Activated T-helper 1 cell treated with anti-CD3 and anti-CD28 coated beads, Interleukin-12 subunit alpha, Interleukin-12 subunit beta, Interleukin-2, Interleukin-4 antibody, amounts not matched to agents 30 ng/mL and 10 ng/mL and 1 ng/mL, durations not matched to agents 14 hours and 24 hours and 36 hours (primary cell): ENCODE data around the gene SPDYE2B. TPM values are rescaled to one million over a fixed set of nuclear protein-coding genes. Genes with fewer than 3 reads are reported as not detected.
A peak's percentile ranks its signal among the peaks of the same experiment; 100 is the strongest.
"Not testable (repeated sequence)": the region's sequence is repeated elsewhere in the genome, so short reads cannot be mapped to it uniquely, and the experiment has no call there.

Experiments used
- DNase-seq: peaks from one replicate; pipeline ENCODE4 v3.0.0; 2021; ENCODE audit warnings: low spot score
- H3K27ac Mint-ChIP-seq: one replicate; pipeline ENCODE4 v1.8.0; 2021; ENCODE audit warnings: mild to moderate bottlenecking, mixed read lengths
- H3K27me3 Mint-ChIP-seq: one replicate; pipeline ENCODE4 v1.8.0; 2022; ENCODE audit warnings: mild to moderate bottlenecking, moderate library complexity, mixed read lengths; ENCODE audit not compliant: insufficient read depth
- H3K36me3 Mint-ChIP-seq: one replicate; pipeline ENCODE4 v1.8.0; 2021; ENCODE audit warnings: low read depth, mixed read lengths
- H3K4me1 Mint-ChIP-seq: one replicate; pipeline ENCODE4 v1.8.0; 2021; ENCODE audit warnings: low read depth, mixed read lengths
- H3K4me3 Mint-ChIP-seq: one replicate; pipeline ENCODE4 v1.8.0; 2021; ENCODE audit warnings: mild to moderate bottlenecking, moderate library complexity, mixed read lengths
- H3K9me3 Mint-ChIP-seq: one replicate; pipeline ENCODE4 v1.8.0; 2021; ENCODE audit warnings: mixed read lengths
- intact Hi-C: fragments of 100-400 bp; cut with micrococcal nuclease; formaldehyde crosslinking; loops from one replicate; pipeline ENCODE4 v1.15.1; 2024
- total RNA-seq: library from RNA; stranded (reverse); gene quantifications from 2 replicates; pipeline ENCODE4 v1.2.3, GENCODE V29; 2022

Gene SPDYE2B
- total RNA-seq, 1 donor from 2014 or later = not detected

- intact Hi-C loops = not testable (repeated sequence)
These were observed 17.4 kb downstream of the SPDYE2B start for GRCh38 chr7:102667523-102667922.

GRCh38 chr7:102671166-102671955 is 21.2 kb downstream of the SPDYE2B start, which contains the start of gene POLR2J2:
Gene POLR2J2, minus strand, starts transcription at chr7:102671663. Its CDS starts 62 bp downstream, at chr7:102671601.
- DNase-seq = peak; percentile 25
- H3K36me3 Mint-ChIP-seq, H3K9me3 Mint-ChIP-seq, intact Hi-C loops, H3K4me1 Mint-ChIP-seq, H3K27ac Mint-ChIP-seq, H3K4me3 Mint-ChIP-seq, H3K27me3 Mint-ChIP-seq: not testable (repeated sequence)

More at GRCh38 chr7:102667523-102667922, 17.4 kb downstream of the SPDYE2B start:
- not testable (repeated sequence) for H3K27ac Mint-ChIP-seq, H3K4me1 Mint-ChIP-seq, DNase-seq, H3K4me3 Mint-ChIP-seq, H3K27me3 Mint-ChIP-seq, H3K36me3 Mint-ChIP-seq, H3K9me3 Mint-ChIP-seq

- H3K9me3 Mint-ChIP-seq, H3K27me3 Mint-ChIP-seq, H3K4me3 Mint-ChIP-seq, intact Hi-C loops, H3K27ac Mint-ChIP-seq, H3K4me1 Mint-ChIP-seq, DNase-seq, H3K36me3 Mint-ChIP-seq: not testable (repeated sequence)
These were observed 21.8 kb downstream of the SPDYE2B start for GRCh38 chr7:102671956-102672307.

GRCh38 chr7:102673447-102674067 is 23.4 kb downstream of the SPDYE2B start:
- not testable (repeated sequence) for H3K27ac Mint-ChIP-seq, DNase-seq

GRCh38 chr7:102675545-102675944 is 25.4 kb downstream of the SPDYE2B start:
- DNase-seq, H3K4me3 Mint-ChIP-seq, H3K27me3 Mint-ChIP-seq, H3K27ac Mint-ChIP-seq, H3K36me3 Mint-ChIP-seq, H3K9me3 Mint-ChIP-seq, intact Hi-C loops, H3K4me1 Mint-ChIP-seq: not testable (repeated sequence)

More at GRCh38 chr7:102673447-102674067, 23.4 kb downstream of the SPDYE2B start:
- H3K27me3 Mint-ChIP-seq, intact Hi-C loops, H3K4me1 Mint-ChIP-seq, H3K9me3 Mint-ChIP-seq, H3K4me3 Mint-ChIP-seq, H3K36me3 Mint-ChIP-seq: not testable (repeated sequence)

- H3K4me3 Mint-ChIP-seq, H3K9me3 Mint-ChIP-seq, intact Hi-C loops, H3K4me1 Mint-ChIP-seq, DNase-seq, H3K27ac Mint-ChIP-seq, H3K27me3 Mint-ChIP-seq, H3K36me3 Mint-ChIP-seq: not testable (repeated sequence)
These were observed 30.7 kb downstream of the SPDYE2B start for GRCh38 chr7:102680780-102681179.

GRCh38 chr7:102682560-102682959 is 32.4 kb downstream of the SPDYE2B start:
- H3K4me1 Mint-ChIP-seq, H3K4me3 Mint-ChIP-seq, H3K36me3 Mint-ChIP-seq, intact Hi-C loops, H3K9me3 Mint-ChIP-seq, H3K27me3 Mint-ChIP-seq, H3K27ac Mint-ChIP-seq, DNase-seq: not testable (repeated sequence)

- intact Hi-C loops, H3K9me3 Mint-ChIP-seq, H3K4me3 Mint-ChIP-seq, H3K4me1 Mint-ChIP-seq, H3K27me3 Mint-ChIP-seq, H3K36me3 Mint-ChIP-seq, H3K27ac Mint-ChIP-seq, DNase-seq: not testable (repeated sequence)
These were observed 38.3 kb downstream of the SPDYE2B start for GRCh38 chr7:102688299-102689036.

- H3K9me3 Mint-ChIP-seq, H3K27me3 Mint-ChIP-seq, H3K4me1 Mint-ChIP-seq, intact Hi-C loops, H3K4me3 Mint-ChIP-seq, H3K36me3 Mint-ChIP-seq, H3K27ac Mint-ChIP-seq, DNase-seq: not testable (repeated sequence)
These were observed 39.5 kb downstream of the SPDYE2B start for GRCh38 chr7:102689436-102690282.

- H3K4me3 Mint-ChIP-seq, H3K27me3 Mint-ChIP-seq, H3K4me1 Mint-ChIP-seq, H3K27ac Mint-ChIP-seq, H3K36me3 Mint-ChIP-seq, DNase-seq, H3K9me3 Mint-ChIP-seq, intact Hi-C loops: not testable (repeated sequence)
These were observed 40.5 kb downstream of the SPDYE2B start for GRCh38 chr7:102690602-102691001.

GRCh38 chr7:102694008-102694407 is 43.9 kb downstream of the SPDYE2B start:
- H3K27ac Mint-ChIP-seq, H3K36me3 Mint-ChIP-seq, H3K4me3 Mint-ChIP-seq, intact Hi-C loops, H3K4me1 Mint-ChIP-seq, DNase-seq, H3K9me3 Mint-ChIP-seq, H3K27me3 Mint-ChIP-seq: not testable (repeated sequence)

- H3K27ac Mint-ChIP-seq, H3K9me3 Mint-ChIP-seq, H3K4me1 Mint-ChIP-seq, H3K4me3 Mint-ChIP-seq, intact Hi-C loops, H3K36me3 Mint-ChIP-seq, DNase-seq: not testable (repeated sequence)
- peaks cover 12% of the 10 kb centered on the region for H3K27me3 Mint-ChIP-seq
These were observed 45.0 kb downstream of the SPDYE2B start for GRCh38 chr7:102695033-102695552.
